SK-N-SH (cell line): ENCODE results near the gene MAN1B1.
"Not testable (repeated sequence)": the region's sequence is repeated elsewhere in the genome, so short reads cannot be mapped to it uniquely, and the experiment has no call there.

Source experiments
- EP300 ChIP-seq, 2 experiments: IDR thresholded peaks; 2 replicates each; pipeline versions ENCODE4 v1.4.0 to v1.6.1; 2012; ENCODE audit warnings: borderline replicate concordance in 1 of 2, low read depth in 1 of 2, low read length in 1 of 2
- FOSL2 ChIP-seq: IDR thresholded peaks from 2 replicates; pipeline ENCODE4 v1.4.0; 2012; ENCODE audit warnings: low read depth, mild to moderate bottlenecking, moderate library complexity, borderline replicate concordance
- FOXM1 ChIP-seq: IDR thresholded peaks from 2 replicates; pipeline ENCODE4 v1.4.0; 2012; ENCODE audit warnings: low read depth, mild to moderate bottlenecking
- IRF3 ChIP-seq: fragments of 150-350 bp; IDR thresholded peaks from 2 replicates; pipeline ENCODE4 v1.6.1; 2016; ENCODE audit warnings: mild to moderate bottlenecking, low read depth, low read length
- JUND ChIP-seq: IDR thresholded peaks from 2 replicates; pipeline ENCODE4 v1.4.0; 2012
- NFIC ChIP-seq: IDR thresholded peaks from 2 replicates; pipeline ENCODE4 v1.4.0; 2012; ENCODE audit warnings: borderline replicate concordance
- POLR2AphosphoS5 ChIP-seq: IDR thresholded peaks from 2 replicates; pipeline ENCODE4 v1.6.1; 2012; ENCODE audit warnings: low read depth, low read length
- RAD21 ChIP-seq: IDR thresholded peaks from 2 replicates; pipeline ENCODE4 v1.6.1; 2012; ENCODE audit warnings: mild to moderate bottlenecking, low read length
- REST ChIP-seq: IDR thresholded peaks from 2 replicates; pipeline ENCODE4 v1.6.1; 2012; ENCODE audit warnings: mild to moderate bottlenecking, low read depth, low read length, moderate library complexity
- SMC3 ChIP-seq: IDR thresholded peaks from 2 replicates; pipeline ENCODE4 v1.6.1; 2012; ENCODE audit warnings: low read depth, low read length, improper control_type of control experiment
- TAF1 ChIP-seq: IDR thresholded peaks from 2 replicates; pipeline ENCODE4 v1.6.1; 2012; ENCODE audit warnings: low read depth, mild to moderate bottlenecking, low read length, moderate library complexity, borderline replicate concordance
- YY1 ChIP-seq: IDR thresholded peaks from 2 replicates; pipeline ENCODE4 v1.4.0; 2012; ENCODE audit warnings: low read depth, mild to moderate bottlenecking
- TF ChIP-seq, protein P1 (sequence below): fragments of 200-600 bp; sonication (generic); IDR thresholded peaks from 2 replicates; pipeline ENCODE4 v1.6.1; 2017; ENCODE audit warnings: antibody characterized with exemption, mild to moderate bottlenecking, moderate library complexity
- TF ChIP-seq, protein P2 (sequence below): IDR thresholded peaks from 2 replicates; pipeline ENCODE4 v1.4.0; 2012; ENCODE audit warnings: low read depth

- TF ChIP-seq, protein P1, sequence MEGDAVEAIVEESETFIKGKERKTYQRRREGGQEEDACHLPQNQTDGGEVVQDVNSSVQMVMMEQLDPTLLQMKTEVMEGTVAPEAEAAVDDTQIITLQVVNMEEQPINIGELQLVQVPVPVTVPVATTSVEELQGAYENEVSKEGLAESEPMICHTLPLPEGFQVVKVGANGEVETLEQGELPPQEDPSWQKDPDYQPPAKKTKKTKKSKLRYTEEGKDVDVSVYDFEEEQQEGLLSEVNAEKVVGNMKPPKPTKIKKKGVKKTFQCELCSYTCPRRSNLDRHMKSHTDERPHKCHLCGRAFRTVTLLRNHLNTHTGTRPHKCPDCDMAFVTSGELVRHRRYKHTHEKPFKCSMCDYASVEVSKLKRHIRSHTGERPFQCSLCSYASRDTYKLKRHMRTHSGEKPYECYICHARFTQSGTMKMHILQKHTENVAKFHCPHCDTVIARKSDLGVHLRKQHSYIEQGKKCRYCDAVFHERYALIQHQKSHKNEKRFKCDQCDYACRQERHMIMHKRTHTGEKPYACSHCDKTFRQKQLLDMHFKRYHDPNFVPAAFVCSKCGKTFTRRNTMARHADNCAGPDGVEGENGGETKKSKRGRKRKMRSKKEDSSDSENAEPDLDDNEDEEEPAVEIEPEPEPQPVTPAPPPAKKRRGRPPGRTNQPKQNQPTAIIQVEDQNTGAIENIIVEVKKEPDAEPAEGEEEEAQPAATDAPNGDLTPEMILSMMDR, result not testable (repeated sequence)
- TF ChIP-seq, protein P2, sequence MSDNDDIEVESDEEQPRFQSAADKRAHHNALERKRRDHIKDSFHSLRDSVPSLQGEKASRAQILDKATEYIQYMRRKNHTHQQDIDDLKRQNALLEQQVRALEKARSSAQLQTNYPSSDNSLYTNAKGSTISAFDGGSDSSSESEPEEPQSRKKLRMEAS, result not testable (repeated sequence)
- not testable (repeated sequence) for TF ChIP-seq SMC3; REST; RAD21; EP300 (IDR thresholded peaks at IDR 0.05; ENCODE audit: borderline replicate concordance in 1 of 2, low read depth in 1 of 2, low read length in 1 of 2); FOXM1; NFIC; JUND; IRF3; POLR2AphosphoS5; YY1; FOSL2; TAF1
These were observed 48.4 kb downstream of the MAN1B1 start for GRCh38 chr9:137135154-137135553.
